Ishikawa (cell line): ENCODE measurements around the gene GAS2L2.

Experiments
- CEBPB ChIP-seq: IDR thresholded peaks from 2 replicates; pipeline ENCODE4 v1.6.1; 2012
- CREB1 ChIP-seq: IDR thresholded peaks from 2 replicates; pipeline ENCODE4 v1.6.1; 2012; ENCODE audit warnings: low read depth
- EGR1 ChIP-seq: IDR thresholded peaks from 2 replicates; pipeline ENCODE4 v1.6.1; 2012
- EP300 ChIP-seq: IDR thresholded peaks from 2 replicates; pipeline ENCODE4 v1.6.1; 2012; ENCODE audit warnings: borderline replicate concordance
- FOXM1 ChIP-seq: IDR thresholded peaks from 2 replicates; pipeline ENCODE4 v1.6.1; 2012; ENCODE audit warnings: low read depth, borderline replicate concordance
- NFIC ChIP-seq: IDR thresholded peaks from 2 replicates; pipeline ENCODE4 v1.6.1; 2012
- RAD21 ChIP-seq: IDR thresholded peaks from 2 replicates; pipeline ENCODE4 v1.6.1; 2012; ENCODE audit warnings: low read depth
- TAF1 ChIP-seq: IDR thresholded peaks from 2 replicates; pipeline ENCODE4 v1.6.1; 2012; ENCODE audit warnings: low read depth, mild to moderate bottlenecking
- TCF12 ChIP-seq: IDR thresholded peaks from 2 replicates; pipeline ENCODE4 v1.6.1; 2012; ENCODE audit warnings: low read depth
- TEAD4 ChIP-seq: IDR thresholded peaks from 2 replicates; pipeline ENCODE4 v1.6.1; 2012
- YY1 ChIP-seq: IDR thresholded peaks from 2 replicates; pipeline ENCODE4 v1.6.1; 2012; ENCODE audit warnings: low read depth
- ZBTB7A ChIP-seq: IDR thresholded peaks from 2 replicates; pipeline ENCODE4 v1.6.1; 2012; ENCODE audit warnings: low read depth
- TF ChIP-seq, protein P1 (sequence below): IDR thresholded peaks from 2 replicates; pipeline ENCODE4 v1.6.1; 2012; ENCODE audit warnings: low read depth, mild to moderate bottlenecking
- TF ChIP-seq, protein P2 (sequence below): IDR thresholded peaks from 2 replicates; pipeline ENCODE4 v1.6.1; 2012
- TF ChIP-seq, protein P3 (sequence below): IDR thresholded peaks from 2 replicates; pipeline ENCODE4 v1.6.1; 2012

GAS2L2 gene

DNA sequence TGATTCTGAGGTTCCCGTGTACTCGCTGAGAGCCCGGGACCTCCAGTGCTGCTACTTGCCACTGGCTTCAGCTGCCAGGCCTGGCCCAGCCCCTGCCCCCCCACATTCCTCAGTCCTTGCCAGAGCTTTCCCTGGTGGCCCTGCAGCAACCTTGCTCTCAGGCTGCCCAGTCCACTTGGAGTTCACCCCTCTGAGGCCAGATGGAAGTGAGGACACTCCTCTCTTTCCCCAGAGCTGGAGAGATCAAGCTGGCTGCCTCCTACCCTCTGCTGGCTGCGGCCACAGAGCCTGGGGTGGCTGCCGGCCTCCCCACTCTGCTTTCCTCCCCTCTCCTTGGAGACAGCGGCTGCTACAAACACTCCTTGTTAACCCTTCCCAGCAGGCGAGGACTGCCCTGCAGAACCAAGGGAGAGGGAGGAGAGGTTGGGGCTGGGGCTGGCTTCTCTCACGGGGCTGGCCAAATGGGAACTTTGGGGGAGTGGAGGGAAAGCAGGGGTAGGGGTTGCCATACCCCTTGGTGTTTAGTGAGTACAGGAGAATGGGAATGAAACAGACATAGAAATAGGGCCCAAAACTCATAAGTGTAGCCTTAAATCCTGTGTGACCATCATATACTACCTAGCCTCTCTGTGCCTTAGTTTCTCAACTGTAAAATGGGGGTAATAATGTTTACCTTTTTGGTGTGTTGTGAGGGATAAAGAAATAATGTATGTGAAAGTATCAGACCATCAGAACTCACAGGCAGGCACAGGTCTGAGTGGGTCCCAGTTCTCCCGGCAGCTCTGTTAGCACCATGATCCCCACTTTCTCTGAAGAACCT is at the start of gene GAS2L2:
TSS of gene GAS2L2 (minus strand) at position 295 of the 820 bp plus-strand sequence. CDS start 389 bp downstream, outside the sequence.
- no peak for TF ChIP-seq YY1
- TF ChIP-seq CEBPB: no peak
- TF ChIP-seq CREB1: no peak
- no peak for TF ChIP-seq ZBTB7A
- no peak for TF ChIP-seq EGR1
- TF ChIP-seq FOXM1: no peak
- TF ChIP-seq, protein P1, sequence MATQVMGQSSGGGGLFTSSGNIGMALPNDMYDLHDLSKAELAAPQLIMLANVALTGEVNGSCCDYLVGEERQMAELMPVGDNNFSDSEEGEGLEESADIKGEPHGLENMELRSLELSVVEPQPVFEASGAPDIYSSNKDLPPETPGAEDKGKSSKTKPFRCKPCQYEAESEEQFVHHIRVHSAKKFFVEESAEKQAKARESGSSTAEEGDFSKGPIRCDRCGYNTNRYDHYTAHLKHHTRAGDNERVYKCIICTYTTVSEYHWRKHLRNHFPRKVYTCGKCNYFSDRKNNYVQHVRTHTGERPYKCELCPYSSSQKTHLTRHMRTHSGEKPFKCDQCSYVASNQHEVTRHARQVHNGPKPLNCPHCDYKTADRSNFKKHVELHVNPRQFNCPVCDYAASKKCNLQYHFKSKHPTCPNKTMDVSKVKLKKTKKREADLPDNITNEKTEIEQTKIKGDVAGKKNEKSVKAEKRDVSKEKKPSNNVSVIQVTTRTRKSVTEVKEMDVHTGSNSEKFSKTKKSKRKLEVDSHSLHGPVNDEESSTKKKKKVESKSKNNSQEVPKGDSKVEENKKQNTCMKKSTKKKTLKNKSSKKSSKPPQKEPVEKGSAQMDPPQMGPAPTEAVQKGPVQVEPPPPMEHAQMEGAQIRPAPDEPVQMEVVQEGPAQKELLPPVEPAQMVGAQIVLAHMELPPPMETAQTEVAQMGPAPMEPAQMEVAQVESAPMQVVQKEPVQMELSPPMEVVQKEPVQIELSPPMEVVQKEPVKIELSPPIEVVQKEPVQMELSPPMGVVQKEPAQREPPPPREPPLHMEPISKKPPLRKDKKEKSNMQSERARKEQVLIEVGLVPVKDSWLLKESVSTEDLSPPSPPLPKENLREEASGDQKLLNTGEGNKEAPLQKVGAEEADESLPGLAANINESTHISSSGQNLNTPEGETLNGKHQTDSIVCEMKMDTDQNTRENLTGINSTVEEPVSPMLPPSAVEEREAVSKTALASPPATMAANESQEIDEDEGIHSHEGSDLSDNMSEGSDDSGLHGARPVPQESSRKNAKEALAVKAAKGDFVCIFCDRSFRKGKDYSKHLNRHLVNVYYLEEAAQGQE: no peak
- TF ChIP-seq, protein P2, sequence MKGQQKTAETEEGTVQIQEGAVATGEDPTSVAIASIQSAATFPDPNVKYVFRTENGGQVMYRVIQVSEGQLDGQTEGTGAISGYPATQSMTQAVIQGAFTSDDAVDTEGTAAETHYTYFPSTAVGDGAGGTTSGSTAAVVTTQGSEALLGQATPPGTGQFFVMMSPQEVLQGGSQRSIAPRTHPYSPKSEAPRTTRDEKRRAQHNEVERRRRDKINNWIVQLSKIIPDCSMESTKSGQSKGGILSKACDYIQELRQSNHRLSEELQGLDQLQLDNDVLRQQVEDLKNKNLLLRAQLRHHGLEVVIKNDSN: no peak
- TF ChIP-seq RAD21: no peak
- TF ChIP-seq, protein P3, sequence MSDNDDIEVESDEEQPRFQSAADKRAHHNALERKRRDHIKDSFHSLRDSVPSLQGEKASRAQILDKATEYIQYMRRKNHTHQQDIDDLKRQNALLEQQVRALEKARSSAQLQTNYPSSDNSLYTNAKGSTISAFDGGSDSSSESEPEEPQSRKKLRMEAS: no peak
- TF ChIP-seq EP300: no peak
- no peak for TF ChIP-seq TCF12
- TF ChIP-seq TEAD4: no peak
- TF ChIP-seq NFIC: no peak
- no peak for TF ChIP-seq TAF1

DNA sequence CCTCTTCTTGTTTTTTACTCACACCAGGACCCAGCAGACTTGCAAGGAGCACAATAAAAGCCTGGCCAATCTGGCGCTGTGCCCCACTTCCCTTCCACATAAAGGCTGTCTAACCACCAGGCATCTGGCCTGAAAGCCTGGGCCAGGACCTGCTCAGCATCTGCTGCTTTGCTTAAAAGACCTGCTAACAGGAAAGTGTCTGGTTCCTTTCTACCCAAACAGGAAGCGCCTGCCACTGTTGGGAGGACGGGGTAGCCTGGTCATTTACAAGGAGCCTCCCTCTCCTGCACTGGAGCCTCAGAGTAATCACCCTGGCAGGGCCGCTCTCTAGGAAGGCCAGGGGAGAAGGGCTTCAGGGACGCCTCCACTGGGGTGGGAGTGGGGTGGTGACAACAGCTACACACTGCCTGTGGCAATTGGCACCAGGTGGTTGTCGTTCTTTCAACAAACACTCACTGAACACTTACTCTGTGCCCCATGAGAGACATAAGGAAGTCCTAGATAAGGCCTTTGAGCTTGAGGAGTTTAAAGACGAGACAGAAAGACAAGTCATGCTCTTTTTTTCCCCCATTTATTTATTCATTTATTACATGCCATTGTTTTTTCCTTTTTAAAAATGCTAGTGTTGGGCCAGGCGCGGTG is 48.7 kb upstream of the GAS2L2 start:
- TF ChIP-seq CEBPB: no peak

DNA sequence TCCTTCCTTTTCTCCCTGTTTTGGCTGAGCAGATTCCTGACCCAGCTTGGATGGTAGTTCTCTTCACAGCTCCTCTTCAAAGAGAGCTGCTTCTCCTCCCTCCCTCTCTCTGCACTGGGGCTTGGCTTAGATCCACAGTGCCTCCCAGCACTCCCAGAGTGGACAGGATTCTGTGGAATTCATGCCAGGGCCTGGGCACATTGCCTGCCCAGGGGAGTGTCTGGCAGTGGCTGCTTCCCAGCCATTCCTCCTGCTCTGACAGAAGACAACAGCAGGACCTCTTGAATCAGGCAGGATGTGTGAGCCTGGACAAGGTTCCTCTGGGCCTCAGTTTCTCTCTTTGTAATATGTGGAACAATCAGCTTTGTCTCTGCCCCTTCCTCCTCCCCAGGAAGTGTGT is 46.9 kb upstream of the GAS2L2 start:
- peak; percentile 52 for TF ChIP-seq NFIC
- no peak for TF ChIP-seq CREB1

DNA sequence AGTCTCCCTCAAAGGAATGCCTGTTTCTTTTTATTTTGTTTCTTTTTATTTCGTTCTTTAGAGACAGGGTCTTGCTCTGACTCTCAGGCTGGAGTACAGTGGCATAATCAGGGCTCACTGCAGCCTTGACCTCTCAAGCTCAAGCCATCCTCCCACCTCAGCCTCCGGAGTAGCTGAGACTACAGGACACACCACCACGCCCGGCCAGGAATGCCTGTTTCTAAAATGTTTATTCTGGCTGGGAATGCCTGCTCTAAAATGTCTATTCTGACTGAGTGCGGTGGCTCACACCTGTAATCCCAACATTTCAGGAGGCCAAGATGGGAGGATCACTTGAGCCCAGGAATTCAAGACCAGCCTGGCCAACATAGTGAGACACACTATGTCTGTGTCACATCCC is 44.9 kb upstream of the GAS2L2 start:
- TF ChIP-seq EGR1 (no peak), FOXM1 (no peak), TEAD4 (no peak)

DNA sequence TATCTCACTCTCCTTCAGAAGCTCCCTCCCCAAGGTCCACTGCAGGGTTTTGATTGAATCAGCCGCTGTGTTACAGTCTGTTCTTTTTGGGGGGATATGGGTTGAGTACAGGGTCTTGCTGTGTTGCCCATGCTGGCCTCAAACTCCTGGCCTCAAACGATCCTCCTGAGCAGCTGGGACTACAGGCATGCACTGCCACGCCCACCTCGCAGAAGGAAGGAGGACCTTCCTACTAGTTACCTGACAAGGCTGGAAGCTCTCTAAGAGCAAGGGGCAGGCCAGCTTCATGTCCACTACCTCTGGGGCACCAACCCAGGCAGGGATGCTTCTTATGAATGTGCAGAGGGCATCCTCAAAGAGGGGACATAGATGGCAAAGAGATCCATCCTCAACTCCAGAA is 44.3 kb upstream of the GAS2L2 start:
- no peak for TF ChIP-seq CEBPB
- TF ChIP-seq, protein P3: no peak

DNA sequence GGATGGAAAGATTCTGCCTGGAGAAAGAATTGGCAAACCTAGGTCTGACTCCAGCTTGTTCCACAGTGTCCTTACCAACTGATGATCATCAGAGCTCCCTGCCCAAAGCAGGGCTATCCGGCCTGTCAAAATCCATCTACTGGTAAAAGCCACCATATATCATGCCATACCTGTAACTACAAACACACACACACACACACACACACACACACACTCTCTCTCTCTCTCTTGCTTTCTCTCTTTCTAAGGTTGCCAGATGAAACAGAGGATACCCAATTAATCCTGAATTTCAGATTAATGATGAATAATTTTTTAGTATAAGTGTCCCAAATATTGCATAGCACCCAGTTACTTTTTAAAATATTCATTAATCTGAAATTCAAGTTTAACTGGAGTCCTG is 43.9 kb upstream of the GAS2L2 start:
- no peak for TF ChIP-seq EP300
- no peak for TF ChIP-seq YY1
- no peak for TF ChIP-seq NFIC
- TF ChIP-seq EGR1: no peak
- TF ChIP-seq FOXM1: no peak
- no peak for TF ChIP-seq RAD21
- TF ChIP-seq TEAD4: no peak
- no peak for TF ChIP-seq CEBPB
- TF ChIP-seq TCF12: no peak
- TF ChIP-seq, protein P3: no peak

DNA sequence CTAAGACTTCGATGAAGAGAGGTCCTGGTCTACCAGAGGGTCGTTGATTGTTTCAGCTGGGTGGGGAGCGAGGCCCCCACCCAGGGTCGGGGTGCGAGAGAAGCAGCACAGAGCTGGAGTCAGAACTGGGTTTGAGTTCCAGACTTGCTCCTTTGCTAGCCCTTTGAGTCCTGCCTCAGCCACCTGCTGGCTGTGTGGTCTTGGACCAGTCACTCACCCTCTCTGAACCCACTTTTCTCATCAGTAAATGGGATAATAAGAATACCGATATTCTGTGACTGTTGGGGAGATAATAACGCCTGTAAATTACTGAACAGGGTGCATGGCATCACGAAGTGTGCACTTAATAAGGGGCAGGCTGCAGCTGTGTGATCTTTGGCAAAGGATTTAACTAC is 42.8 kb upstream of the GAS2L2 start:
- TF ChIP-seq, protein P2: no peak
- TF ChIP-seq FOXM1 (no peak), EP300 (no peak), EGR1 (no peak), ZBTB7A (no peak), RAD21 (no peak), CEBPB (no peak), TCF12 (no peak), CREB1 (no peak), TEAD4 (no peak), TAF1 (no peak), YY1 (no peak), NFIC (no peak)
- TF ChIP-seq, protein P3: no peak
- TF ChIP-seq, protein P1: no peak
